ENCODE results near the gene TPST2. TPM values are rescaled to one million over a fixed set of nuclear protein-coding genes. Genes with fewer than 3 reads are reported as not detected.

TPST2 gene
- polyA plus RNA-seq, 2 of the 4 experiments (the other 2 are of a cell fraction) = 10.3 to 10.5 TPM

GRCh38 chr22:26576026-26576680, 13.8 kb downstream of the TPST2 start:
- Histone ChIP-seq H3K4me3 (no peak overlapping the region), H3K9me3 (no peaks in the 10 kb centered on the region), H3K27ac (no peak overlapping the region), H3K4me2 (no peak overlapping the region), H3K4me1 (no peaks in the 10 kb centered on the region)
- ChIA-PET POLR2A (no interaction called here), CTCF (no interaction called here)
- DNase-seq (ENCODE audit: low read depth in 1 of 2, low spot score in 1 of 2) = no peak
- TF ChIP-seq FOSL2 (IDR thresholded peaks at IDR 0.05) (no peak), FOSL2 (CRISPR knock-in tag; IDR thresholded peaks at IDR 0.05) (no peak), EHF (CRISPR knock-in tag; IDR thresholded peaks at IDR 0.05) (no peak), POLR2A (IDR thresholded peaks at IDR 0.05; ENCODE audit: low read length) (no peak), JUN (IDR thresholded peaks at IDR 0.05) (no peak), CHD4 (IDR thresholded peaks at IDR 0.05; ENCODE audit: borderline replicate concordance) (no peak), EHMT2 (IDR thresholded peaks at IDR 0.05; ENCODE audit: low read depth) (no peak), ZNF302 (CRISPR knock-in tag; IDR thresholded peaks at IDR 0.05) (no peak)
- WGBS (ENCODE audit: missing lambda C conversion rate) = 76% methylated on average over 8 of the region's 8 CpGs
- no peak for FAIRE-seq
- ATAC-seq = no peak

- Histone ChIP-seq H3K4me3 (no peak overlapping the region), H3K27ac (no peak overlapping the region), H3K4me2 (no peak overlapping the region), H3K4me1 (no peaks in the 10 kb centered on the region), H3K9me3 (no peaks in the 10 kb centered on the region)
- no peak for FAIRE-seq
- POLR2A ChIA-PET = no interaction called here
- no peak for ATAC-seq
- WGBS (ENCODE audit: missing lambda C conversion rate) = 75% methylated on average over 7 of the region's 7 CpGs
- no peak for DNase-seq (ENCODE audit: low read depth in 1 of 2, low spot score in 1 of 2)
- CTCF ChIA-PET = no interaction called here
- no peak for TF ChIP-seq POLR2A (IDR thresholded peaks at IDR 0.05; ENCODE audit: low read length)
Observed at GRCh38 chr22:26574001-26574723, 15.8 kb downstream of the TPST2 start.

GRCh38 chr22:26573026-26573662, 16.8 kb downstream of the TPST2 start:
- Histone ChIP-seq H3K9me3 (no peaks in the 10 kb centered on the region), H3K4me1 (no peaks in the 10 kb centered on the region), H3K4me3 (no peak overlapping the region), H3K4me2 (no peak overlapping the region), H3K27ac (no peak overlapping the region)
- FAIRE-seq (no peak), DNase-seq (ENCODE audit: low read depth in 1 of 2, low spot score in 1 of 2) (no peak), ATAC-seq (no peak)
- WGBS (ENCODE audit: missing lambda C conversion rate) = 90% methylated on average over 10 of the region's 10 CpGs
- ChIA-PET CTCF (interaction anchor here (0.7 kb wide), 2 partner anchors 27 to 50 kb away, joined by 3 read pairs; no protein-coding TSS in a partner anchor), POLR2A (no interaction called here)
- TF ChIP-seq HOXB13 (CRISPR knock-in tag; IDR thresholded peaks at IDR 0.05; ENCODE audit: low read depth) = no peak
- TF ChIP-seq ZFP36 (IDR thresholded peaks at IDR 0.05; ENCODE audit: borderline replicate concordance, partially characterized antibody) = no peak
- TF ChIP-seq PBX3 (IDR thresholded peaks at IDR 0.05) = no peak
- no peak for TF ChIP-seq ESRRA (IDR thresholded peaks at IDR 0.05; ENCODE audit: borderline replicate concordance, low read length)
- no peak for TF ChIP-seq ATOH8 (CRISPR knock-in tag; IDR thresholded peaks at IDR 0.05; ENCODE audit: low read depth)
- TF ChIP-seq ELK1 (IDR thresholded peaks at IDR 0.05; ENCODE audit: low read depth, low read length) = no peak
- no peak for TF ChIP-seq POLR2AphosphoS2 (conservative IDR thresholded peaks at IDR 0.05; ENCODE audit: low read length)
